Activated CD4-positive, alpha-beta T cell treated with anti-CD3 and anti-CD28 coated beads, Interleukin-2, amount 10 ng/mL, durations not matched to agents 7 days and 5 days (primary cell): Measurements from ENCODE around the gene NIPBL. TPM values are rescaled to one million over a fixed set of nuclear protein-coding genes. Genes with fewer than 3 reads are reported as not detected.

Experiments used
- CTCF ChIA-PET: fragments of 350-600 bp; sonication (Branson Sonifier 250); formaldehyde crosslinking; loops from one replicate; lab custom pipeline; 2021; ENCODE audit warnings: antibody characterized with exemption; lab: Charles Lee
- POLR2A ChIA-PET: fragments of 350-600 bp; sonication (Branson Sonifier 250); formaldehyde crosslinking; loops from one replicate; lab custom pipeline; 2021; ENCODE audit warnings: antibody characterized with exemption; lab: Charles Lee
- DNase-seq: peaks from one replicate; pipeline ENCODE4 v3.0.0-alpha.2; 2020
- H3K27ac Mint-ChIP-seq: one replicate; pipeline ENCODE4 v1.8.0; 2021; ENCODE audit warnings: mild to moderate bottlenecking, moderate library complexity, mixed read lengths
- H3K27me3 Mint-ChIP-seq: one replicate; pipeline ENCODE4 v1.8.0; 2021; ENCODE audit warnings: mixed read lengths
- H3K36me3 Mint-ChIP-seq: one replicate; pipeline ENCODE4 v1.8.0; 2021; ENCODE audit warnings: low read depth, mixed read lengths
- H3K4me1 Mint-ChIP-seq: one replicate; pipeline ENCODE4 v1.8.0; 2021; ENCODE audit warnings: mixed read lengths
- H3K4me3 Mint-ChIP-seq: one replicate; pipeline ENCODE4 v1.8.0; 2021; ENCODE audit warnings: mild to moderate bottlenecking, moderate library complexity, mixed read lengths
- H3K9me3 Mint-ChIP-seq: one replicate; pipeline ENCODE4 v1.8.0; 2021; ENCODE audit warnings: mixed read lengths
- total RNA-seq, 2 experiments: library from RNA; stranded (reverse); gene quantifications; one replicate each; pipeline ENCODE4 v1.2.3, GENCODE V29; 2021

Gene NIPBL
- total RNA-seq, 2 experiments from 2014 or later: 59.4 to 72.8 TPM

- Mint-ChIP-seq H3K9me3 (no peaks in the 10 kb centered on the region), H3K4me3 (no peak overlapping the region), H3K4me1 (no peaks in the 10 kb centered on the region), H3K27me3 (no peaks in the 10 kb centered on the region), H3K27ac (no peak overlapping the region), H3K36me3 (peaks cover 6% of the 10 kb centered on the region)
- ChIA-PET POLR2A (no interaction called here), CTCF (interaction anchor here (0.8 to 1.1 kb wide), 3 partner anchors 30 to 269 kb away, joined by 3 to 4 read pairs (median 3); no protein-coding TSS in a partner anchor)
- no peak for DNase-seq
Measured at GRCh38 chr5:37039824-37040223, 163.3 kb downstream of the NIPBL start.

- H3K27me3 Mint-ChIP-seq: no peaks in the 10 kb centered on the region
- H3K9me3 Mint-ChIP-seq: no peaks in the 10 kb centered on the region
- peaks cover 12% of the 10 kb centered on the region for H3K36me3 Mint-ChIP-seq
- ChIA-PET CTCF (interaction anchor here (0.5 to 1.4 kb wide), 2 partner anchors 28 to 735 kb away, joined by 3 read pairs; no protein-coding TSS in a partner anchor), POLR2A (no interaction called here)
- peak; percentile 29 for DNase-seq
- H3K4me1 Mint-ChIP-seq: no peaks in the 10 kb centered on the region
- H3K4me3 Mint-ChIP-seq: no peak overlapping the region
- H3K27ac Mint-ChIP-seq: no peak overlapping the region
Measured at GRCh38 chr5:37043693-37044092, 167.1 kb downstream of the NIPBL start.

- CTCF ChIA-PET: interaction anchor here (0.5 to 1.4 kb wide), 3 partner anchors 28 to 735 kb away, joined by 3 to 5 read pairs (median 3); no protein-coding TSS in a partner anchor
- no peaks in the 10 kb centered on the region for H3K27me3 Mint-ChIP-seq
- no peak for DNase-seq
- POLR2A ChIA-PET: no interaction called here
- H3K36me3 Mint-ChIP-seq: peaks cover 16% of the 10 kb centered on the region
- H3K4me1 Mint-ChIP-seq: no peaks in the 10 kb centered on the region
- H3K4me3 Mint-ChIP-seq: no peak overlapping the region
- H3K9me3 Mint-ChIP-seq: no peaks in the 10 kb centered on the region
- no peak overlapping the region for H3K27ac Mint-ChIP-seq
Measured at GRCh38 chr5:37044120-37044519, 167.6 kb downstream of the NIPBL start.

GRCh38 chr5:37045703-37046102 lies 169.1 kb downstream of the NIPBL start:
- H3K9me3 Mint-ChIP-seq: no peaks in the 10 kb centered on the region
- no peaks in the 10 kb centered on the region for H3K4me1 Mint-ChIP-seq
- H3K4me3 Mint-ChIP-seq: no peak overlapping the region
- H3K27ac Mint-ChIP-seq: no peak overlapping the region
- peaks cover 23% of the 10 kb centered on the region for H3K36me3 Mint-ChIP-seq
- ChIA-PET POLR2A (no interaction called here), CTCF (interaction anchor here (1.6 kb wide), 1 partner anchor 14 kb away, joined by 3 read pairs; no protein-coding TSS in a partner anchor)
- no peak for DNase-seq
- H3K27me3 Mint-ChIP-seq: no peaks in the 10 kb centered on the region

- no peaks in the 10 kb centered on the region for H3K27me3 Mint-ChIP-seq
- DNase-seq: no peak
- no peaks in the 10 kb centered on the region for H3K4me1 Mint-ChIP-seq
- no peak overlapping the region for H3K4me3 Mint-ChIP-seq
- H3K27ac Mint-ChIP-seq: no peak overlapping the region
- no peaks in the 10 kb centered on the region for H3K9me3 Mint-ChIP-seq
- H3K36me3 Mint-ChIP-seq: peaks cover 33% of the 10 kb centered on the region
- ChIA-PET CTCF (no interaction called here), POLR2A (no interaction called here)
Measured at GRCh38 chr5:37047947-37048346, 171.4 kb downstream of the NIPBL start.

GRCh38 chr5:37054391-37054790 lies 177.8 kb downstream of the NIPBL start:
- Mint-ChIP-seq H3K4me3 (no peak overlapping the region), H3K9me3 (no peaks in the 10 kb centered on the region), H3K4me1 (peaks cover 18% of the 10 kb centered on the region), H3K36me3 (peaks cover 51% of the 10 kb centered on the region), H3K27me3 (no peaks in the 10 kb centered on the region), H3K27ac (no peak overlapping the region)
- DNase-seq: no peak
- ChIA-PET CTCF (interaction anchor here (1.9 kb wide), 1 partner anchor 10 kb away, joined by 4 read pairs; no protein-coding TSS in a partner anchor), POLR2A (no interaction called here)

GRCh38 chr5:37055383-37055990 lies 178.9 kb downstream of the NIPBL start:
- Mint-ChIP-seq H3K4me1 (peaks cover 18% of the 10 kb centered on the region), H3K27ac (no peak overlapping the region), H3K27me3 (no peaks in the 10 kb centered on the region), H3K9me3 (no peaks in the 10 kb centered on the region), H3K36me3 (peaks cover 52% of the 10 kb centered on the region), H3K4me3 (no peak overlapping the region)
- DNase-seq: no peak
- ChIA-PET CTCF (interaction anchor here (0.6 to 1.9 kb wide), 2 partner anchors 9 to 117 kb away, joined by 3 to 4 read pairs; no protein-coding TSS in a partner anchor), POLR2A (no interaction called here)

- peak overlapping the region; percentile 61 for H3K27ac Mint-ChIP-seq
- ChIA-PET CTCF (no interaction called here), POLR2A (no interaction called here)
- H3K36me3 Mint-ChIP-seq: peaks cover 51% of the 10 kb centered on the region
- H3K4me1 Mint-ChIP-seq: peaks cover 18% of the 10 kb centered on the region
- DNase-seq: no peak
- no peaks in the 10 kb centered on the region for H3K9me3 Mint-ChIP-seq
- no peak overlapping the region for H3K4me3 Mint-ChIP-seq
- no peaks in the 10 kb centered on the region for H3K27me3 Mint-ChIP-seq
Measured at GRCh38 chr5:37056762-37057161, 180.2 kb downstream of the NIPBL start.

GRCh38 chr5:37060030-37060429 lies 183.5 kb downstream of the NIPBL start:
- CTCF ChIA-PET: interaction anchor here (0.8 kb wide), 1 partner anchor 14 kb away, joined by 3 read pairs; no protein-coding TSS in a partner anchor
- Mint-ChIP-seq H3K27me3 (no peaks in the 10 kb centered on the region), H3K9me3 (no peaks in the 10 kb centered on the region), H3K4me3 (no peak overlapping the region), H3K36me3 (peaks cover 47% of the 10 kb centered on the region), H3K27ac (no peak overlapping the region), H3K4me1 (peaks cover 17% of the 10 kb centered on the region)
- DNase-seq: no peak
- POLR2A ChIA-PET: interaction anchor here (0.6 kb wide), 1 partner anchor 25 kb away, joined by 4 read pairs; no protein-coding TSS in a partner anchor

- Mint-ChIP-seq H3K4me1 (no peaks in the 10 kb centered on the region), H3K36me3 (peaks cover 40% of the 10 kb centered on the region), H3K27me3 (no peaks in the 10 kb centered on the region), H3K9me3 (no peaks in the 10 kb centered on the region), H3K27ac (no peak overlapping the region), H3K4me3 (no peak overlapping the region)
- ChIA-PET CTCF (interaction anchor here (1.3 kb wide), 1 partner anchor 9 kb away, joined by 4 read pairs; no protein-coding TSS in a partner anchor), POLR2A (no interaction called here)
- DNase-seq: no peak
Measured at GRCh38 chr5:37063739-37064138, 187.2 kb downstream of the NIPBL start.

- Mint-ChIP-seq H3K9me3 (no peaks in the 10 kb centered on the region), H3K27ac (no peak overlapping the region), H3K36me3 (peaks cover 35% of the 10 kb centered on the region), H3K27me3 (no peaks in the 10 kb centered on the region), H3K4me3 (no peak overlapping the region), H3K4me1 (no peaks in the 10 kb centered on the region)
- ChIA-PET POLR2A (no interaction called here), CTCF (interaction anchor here (1.3 kb wide), 1 partner anchor 9 kb away, joined by 4 read pairs; no protein-coding TSS in a partner anchor)
- DNase-seq: no peak
Measured at GRCh38 chr5:37064442-37064841, 187.9 kb downstream of the NIPBL start.

GRCh38 chr5:37071487-37071886 lies 194.9 kb downstream of the NIPBL start:
- H3K4me1 Mint-ChIP-seq: no peaks in the 10 kb centered on the region
- CTCF ChIA-PET: interaction anchor here (1.1 to 1.9 kb wide), 4 partner anchors 9 to 35 kb away, joined by 3 to 7 read pairs (median 3); no protein-coding TSS in a partner anchor
- peaks cover 5% of the 10 kb centered on the region for H3K36me3 Mint-ChIP-seq
- H3K4me3 Mint-ChIP-seq: no peak overlapping the region
- H3K27ac Mint-ChIP-seq: no peak overlapping the region
- no peak for DNase-seq
- POLR2A ChIA-PET: no interaction called here
- H3K27me3 Mint-ChIP-seq: no peaks in the 10 kb centered on the region
- no peaks in the 10 kb centered on the region for H3K9me3 Mint-ChIP-seq

- CTCF ChIA-PET: interaction anchor here (1.1 to 1.9 kb wide), 4 partner anchors 8 to 34 kb away, joined by 3 to 7 read pairs (median 3); no protein-coding TSS in a partner anchor
- POLR2A ChIA-PET: no interaction called here
- DNase-seq: no peak
- Mint-ChIP-seq H3K9me3 (no peaks in the 10 kb centered on the region), H3K4me1 (no peaks in the 10 kb centered on the region), H3K4me3 (no peak overlapping the region), H3K27me3 (no peaks in the 10 kb centered on the region), H3K27ac (no peak overlapping the region), H3K36me3 (peaks cover 1% of the 10 kb centered on the region)
Measured at GRCh38 chr5:37071901-37072581, 195.5 kb downstream of the NIPBL start.
